HL-60 (cell line): ENCODE results near the gene KDM6A.
"Not testable (repeated sequence)": the region's sequence is repeated elsewhere in the genome, so short reads cannot be mapped to it uniquely, and the experiment has no call there.

ENCODE experiments used
- CTCF ChIP-seq: IDR thresholded peaks from one replicate; pipeline ENCODE4 v1.5.1; 2011; ENCODE audit warnings: low read length, control low read depth, inconsistent platforms; ENCODE audit not compliant: insufficient read depth
- GABPA ChIP-seq: IDR thresholded peaks from 2 replicates; pipeline ENCODE4 v1.6.1; 2012; ENCODE audit warnings: low read depth
- POLR2AphosphoS5 ChIP-seq: IDR thresholded peaks from 2 replicates; pipeline ENCODE4 v1.6.1; 2012; ENCODE audit warnings: low read depth
- REST ChIP-seq: IDR thresholded peaks from 2 replicates; pipeline ENCODE4 v1.6.1; 2012; ENCODE audit warnings: low read depth; ENCODE audit not compliant: insufficient replicate concordance
- SPI1 ChIP-seq: IDR thresholded peaks from 2 replicates; pipeline ENCODE4 v1.6.1; 2012; ENCODE audit warnings: low read depth, mild to moderate bottlenecking, borderline replicate concordance

GRCh38 chrX:44940541-44940940 is 67.6 kb downstream of the KDM6A start:
- not testable (repeated sequence) for TF ChIP-seq POLR2AphosphoS5, CTCF, REST, GABPA, SPI1
